Endothelial cell of umbilical vein (primary cell): ENCODE data around the gene LNX2. TPM values are rescaled to one million over a fixed set of nuclear protein-coding genes. Genes with fewer than 3 reads are reported as not detected.

ENCODE experiments used
- BruUV-seq: library from RNA; stranded (reverse); fragments of 400-500 nt; replicated peaks from 2 replicates; lab custom pipeline; 2021; lab: Mats Ljungman, UMichigan
- CTCF ChIA-PET: fragments of 300-600, 350-600 bp; sonication (Branson Sonifier 250); formaldehyde crosslinking; loops from one replicate; lab custom pipeline; 2021; ENCODE audit warnings: antibody characterized with exemption, inconsistent platforms; lab: Charles Lee
- POLR2A ChIA-PET: fragments of 300-600, 350-600 bp; sonication (Branson Sonifier 250); formaldehyde crosslinking; loops from one replicate; lab custom pipeline; 2021; ENCODE audit warnings: antibody characterized with exemption, inconsistent platforms; lab: Charles Lee
- DNase-seq: peaks from one replicate; pipeline ENCODE4 v3.0.0-alpha.2; 2011; ENCODE audit warnings: low read depth, low spot score
- FAIRE-seq: peaks from 2 replicates; lab custom pipeline; 2011; peaks lifted over from hg19 to GRCh38; lab: Jason Lieb, UNC
- H2AFZ ChIP-seq: 2 replicates; pipeline ENCODE4 v1.6.0; 2012; ENCODE audit warnings: low read depth, low read length, control low read depth, inconsistent platforms
- H3K27ac ChIP-seq: 2 replicates; pipeline ENCODE4 v1.5.1; 2011; ENCODE audit warnings: low read depth, mild to moderate bottlenecking, control low read depth, low read length, moderate library complexity; ENCODE audit not compliant: insufficient read depth
- H3K27me3 ChIP-seq, 2 experiments: 2 replicates each; pipeline versions ENCODE4 v1.6.0 to v1.6.1; 2011; ENCODE audit warnings: low read length in 2 of 2, mixed read lengths in 1 of 2; ENCODE audit not compliant: control insufficient read depth in 2 of 2, insufficient read depth in 2 of 2
- H3K36me3 ChIP-seq, 2 experiments: 2 replicates in 1 of 2; 3 replicates in 1 of 2; pipeline ENCODE4 v1.5.1; 2011; ENCODE audit warnings: low read length in 2 of 2, mild to moderate bottlenecking in 1 of 2, moderate library complexity in 1 of 2; ENCODE audit not compliant: control insufficient read depth in 2 of 2, insufficient read depth in 2 of 2; ENCODE audit errors: extremely low read depth in 1 of 2
- H3K4me1 ChIP-seq: 3 replicates; pipeline ENCODE4 v1.5.1; 2011; ENCODE audit warnings: mild to moderate bottlenecking, low read length; ENCODE audit not compliant: control insufficient read depth, insufficient read depth; ENCODE audit errors: extremely low read depth
- H3K4me2 ChIP-seq: 2 replicates; pipeline ENCODE4 v1.6.1; 2011; ENCODE audit warnings: low read length, control low read depth, mixed read lengths; ENCODE audit not compliant: insufficient read depth
- H3K4me3 ChIP-seq, 3 experiments: fragments of 200-600 bp in 1 of 3; sonication (generic), shearing (Covaris generic) in 1 of 3; replicated peaks in 1 of 3; 2 replicates each; pipeline ENCODE4 v1.5.1; 2011 to 2016; ENCODE audit warnings: control low read depth in 3 of 3, low read length in 3 of 3, mild to moderate bottlenecking in 2 of 3, inconsistent platforms in 1 of 3, low read depth in 1 of 3, moderate library complexity in 1 of 3; ENCODE audit not compliant: insufficient read depth in 1 of 3
- H3K79me2 ChIP-seq: 2 replicates; pipeline ENCODE4 v1.6.0; 2012; ENCODE audit warnings: low read length, inconsistent platforms; ENCODE audit not compliant: control insufficient read depth, insufficient read depth
- H3K9ac ChIP-seq: replicated peaks from 2 replicates; pipeline ENCODE3; 2011; ENCODE audit warnings: low read length, control low read depth; ENCODE audit not compliant: insufficient read depth; ENCODE audit errors: extremely low read depth
- H3K9me1 ChIP-seq: replicated peaks from 3 replicates; pipeline ENCODE4 v1.6.0; 2011; ENCODE audit warnings: mild to moderate bottlenecking, low read length; ENCODE audit not compliant: control insufficient read depth, insufficient read depth; ENCODE audit errors: extremely low read depth
- H3K9me3 ChIP-seq: replicated peaks from 2 replicates; pipeline ENCODE4 v1.5.1; 2012; ENCODE audit warnings: low read length, inconsistent platforms; ENCODE audit not compliant: control insufficient read depth, insufficient read depth
- H4K20me1 ChIP-seq: replicated peaks from 2 replicates; pipeline ENCODE3; 2011; ENCODE audit warnings: mild to moderate bottlenecking, low read length; ENCODE audit not compliant: control insufficient read depth, insufficient read depth; ENCODE audit errors: extremely low read depth
- EZH2 ChIP-seq: IDR thresholded peaks from 2 replicates; pipeline ENCODE4 v1.6.1; 2012; ENCODE audit warnings: borderline replicate concordance, low read depth, mild to moderate bottlenecking, moderate library complexity, low read length, inconsistent platforms; ENCODE audit not compliant: severe bottlenecking
- FOS ChIP-seq: IDR thresholded peaks from 2 replicates; pipeline ENCODE4 v1.6.1; 2011; ENCODE audit warnings: mild to moderate bottlenecking, low read length, moderate library complexity, borderline replicate concordance; ENCODE audit not compliant: insufficient read depth
- GATA2 ChIP-seq: IDR thresholded peaks from 2 replicates; pipeline ENCODE4 v1.7.0; 2011; ENCODE audit warnings: low read depth, mild to moderate bottlenecking, moderate library complexity, mixed read lengths, low read length; ENCODE audit not compliant: insufficient read length, insufficient read depth
- JUN ChIP-seq: IDR thresholded peaks from 2 replicates; pipeline ENCODE4 v1.6.1; 2011; ENCODE audit warnings: borderline replicate concordance, low read depth; ENCODE audit not compliant: insufficient read length, insufficient read depth
- MYC ChIP-seq: IDR thresholded peaks from one replicate; pipeline ENCODE4 v1.6.1; 2011; ENCODE audit warnings: mild to moderate bottlenecking, low read depth, low read length
- POLR2A ChIP-seq: IDR thresholded peaks from 2 replicates; pipeline ENCODE4 v1.6.1; 2012; ENCODE audit warnings: low read depth, mild to moderate bottlenecking, control low read depth, low read length
- POLR2AphosphoS5 ChIP-seq: IDR thresholded peaks from 2 replicates; pipeline ENCODE4 v1.6.1; 2012; ENCODE audit warnings: low read depth, mild to moderate bottlenecking, control low read depth, low read length, moderate library complexity; ENCODE audit not compliant: insufficient read depth
- dilution Hi-C: fragments of 300-500 bp; cut with MboI; formaldehyde crosslinking; loops from one replicate; pipeline ENCODE4 v1.15.0; 2019; ENCODE audit warnings: low sequenced_read_pairs; ENCODE audit not compliant: extremely low pct_ligation_motif_present
- intact Hi-C: fragments of 100-400 bp; cut with micrococcal nuclease; formaldehyde crosslinking; loops from one replicate; pipeline ENCODE4 v1.10.0; 2022
- polyA plus RNA-seq, 4 experiments: library from polyadenylated mRNA; depleted of rRNA in 3 of 4; stranded (reverse) in 3 of 4; unstranded in 1 of 4; fragments of >200 nt; gene quantifications; 2 replicates each; pipeline versions ENCODE4 v1.2.1 to v1.2.3, GENCODE V29; 2011 to 2012; ENCODE audit warnings: missing spikeins in 1 of 4
- total RNA-seq: library from RNA; stranded (reverse); gene quantifications from 2 replicates; pipeline ENCODE4 v1.2.3, GENCODE V29; 2021
- TF ChIP-seq, protein P1 (sequence below): IDR thresholded peaks from 2 replicates; pipeline ENCODE4 v1.6.1; 2011; ENCODE audit not compliant: insufficient read depth, insufficient read length
- TF ChIP-seq, protein P2 (sequence below), 2 donors: IDR thresholded peaks; 1 replicate in 1 of 2; 2 replicates in 1 of 2; pipeline ENCODE4 v1.5.1; 2011; ENCODE audit warnings: low read length in 2 of 2, mild to moderate bottlenecking in 2 of 2, moderate library complexity in 2 of 2, control low read depth in 1 of 2, inconsistent platforms in 1 of 2, low read depth in 1 of 2; ENCODE audit not compliant: insufficient read depth in 1 of 2; ENCODE audit errors: extremely low read depth in 1 of 2

Gene LNX2
- total and polyA plus RNA-seq, 2 donors (not counting 3 experiments of a cell fraction or from before 2014, with no cell fraction given): 7.0 to 9.1 TPM

DNA sequence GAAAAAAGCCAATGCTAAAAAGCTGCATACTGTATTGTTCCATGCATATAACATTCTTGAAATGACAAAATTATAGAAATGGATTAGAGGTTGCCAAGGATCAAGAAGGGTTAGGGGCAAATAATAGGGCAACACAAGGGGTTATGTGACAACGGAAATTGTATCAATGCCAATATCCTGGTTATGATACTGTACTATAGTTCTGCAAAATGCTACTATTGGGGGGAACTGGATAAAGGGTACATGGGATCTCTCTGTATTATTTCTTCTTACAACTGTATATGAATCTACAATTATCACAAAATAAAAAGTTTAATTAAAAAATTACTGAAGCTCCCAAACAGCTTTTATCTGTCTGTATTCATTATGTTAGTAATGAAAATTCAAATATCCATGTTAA, 31.9 kb downstream of the LNX2 start:
- Histone ChIP-seq H4K20me1 (peaks cover 4% of the 10 kb centered on the region), H3K4me1 (peaks cover 9% of the 10 kb centered on the region), H3K4me3 (no peak overlapping the region), H3K9ac (no peak overlapping the region), H3K36me3 (no peaks in the 10 kb centered on the region), H3K9me3 (no peaks in the 10 kb centered on the region), H3K9me1 (no peaks in the 10 kb centered on the region), H3K79me2 (peaks cover 20% of the 10 kb centered on the region), H2AFZ (no peak overlapping the region), H3K4me2 (no peak overlapping the region), H3K27ac (no peak overlapping the region), H3K27me3 (no peaks in the 10 kb centered on the region)
- dilution Hi-C loops (no loop called here), intact Hi-C loops (no loop called here)
- POLR2A ChIA-PET: interaction anchor here (0.7 kb wide), 1 partner anchor 11 kb away, joined by 3 read pairs; no protein-coding TSS in a partner anchor
- CTCF ChIA-PET: no interaction called here
- no peak for DNase-seq
- FAIRE-seq: no peak
- no TSS peak for BruUV-seq
- TF ChIP-seq, protein P1, sequence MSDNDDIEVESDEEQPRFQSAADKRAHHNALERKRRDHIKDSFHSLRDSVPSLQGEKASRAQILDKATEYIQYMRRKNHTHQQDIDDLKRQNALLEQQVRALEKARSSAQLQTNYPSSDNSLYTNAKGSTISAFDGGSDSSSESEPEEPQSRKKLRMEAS: no peak
- TF ChIP-seq GATA2 (no peak), MYC (no peak), FOS (no peak), EZH2 (no peak), POLR2A (no peak), JUN (no peak), POLR2AphosphoS5 (no peak)
- TF ChIP-seq, protein P2, sequence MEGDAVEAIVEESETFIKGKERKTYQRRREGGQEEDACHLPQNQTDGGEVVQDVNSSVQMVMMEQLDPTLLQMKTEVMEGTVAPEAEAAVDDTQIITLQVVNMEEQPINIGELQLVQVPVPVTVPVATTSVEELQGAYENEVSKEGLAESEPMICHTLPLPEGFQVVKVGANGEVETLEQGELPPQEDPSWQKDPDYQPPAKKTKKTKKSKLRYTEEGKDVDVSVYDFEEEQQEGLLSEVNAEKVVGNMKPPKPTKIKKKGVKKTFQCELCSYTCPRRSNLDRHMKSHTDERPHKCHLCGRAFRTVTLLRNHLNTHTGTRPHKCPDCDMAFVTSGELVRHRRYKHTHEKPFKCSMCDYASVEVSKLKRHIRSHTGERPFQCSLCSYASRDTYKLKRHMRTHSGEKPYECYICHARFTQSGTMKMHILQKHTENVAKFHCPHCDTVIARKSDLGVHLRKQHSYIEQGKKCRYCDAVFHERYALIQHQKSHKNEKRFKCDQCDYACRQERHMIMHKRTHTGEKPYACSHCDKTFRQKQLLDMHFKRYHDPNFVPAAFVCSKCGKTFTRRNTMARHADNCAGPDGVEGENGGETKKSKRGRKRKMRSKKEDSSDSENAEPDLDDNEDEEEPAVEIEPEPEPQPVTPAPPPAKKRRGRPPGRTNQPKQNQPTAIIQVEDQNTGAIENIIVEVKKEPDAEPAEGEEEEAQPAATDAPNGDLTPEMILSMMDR (IDR thresholded peaks at IDR 0.05; ENCODE audit: extremely low read depth in 1 of 2, insufficient read depth in 1 of 2, low read depth in 1 of 2, low read length in 2 of 2): no peak
